Tibial nerve (tissue), 4 donors: ENCODE results near the gene GK.

Source experiments
- CTCF ChIP-seq, 5 experiments: fragments of 200-600 bp in 3 of 5; fragments of 450-650 bp in 2 of 5; sonication (generic) in 3 of 5; IDR thresholded peaks; one replicate each; pipeline ENCODE4 v1.5.1; 2016 to 2019; ENCODE audit warnings: antibody characterized with exemption in 5 of 5, mild to moderate bottlenecking in 3 of 5, moderate library complexity in 2 of 5
- EP300 ChIP-seq, 2 donors: sonication (generic); formaldehyde crosslinking; IDR thresholded peaks; one replicate each; pipeline ENCODE4 v1.6.1; 2017; ENCODE audit warnings: antibody characterized with exemption in 2 of 2, mild to moderate bottlenecking in 1 of 2
- POLR2A ChIP-seq, 2 donors: fragments of 450-650 bp; IDR thresholded peaks; one replicate each; pipeline ENCODE4 v1.6.1; 2017; ENCODE audit warnings: antibody characterized with exemption in 2 of 2, mild to moderate bottlenecking in 2 of 2, moderate library complexity in 2 of 2

GRCh38 chrX:30693999-30694650, 40.9 kb downstream of the GK start:
- no peak for TF ChIP-seq CTCF (IDR thresholded peaks at IDR 0.05)
- no peak for TF ChIP-seq POLR2A (IDR thresholded peaks at IDR 0.05)
- TF ChIP-seq EP300 (IDR thresholded peaks at IDR 0.05): no peak
